SK-N-SH treated with all-trans-retinoic acid at 6 μM for 48 hours (cell line): ENCODE data around the gene CELSR2.
A peak's percentile ranks its signal among the peaks of the same experiment; 100 is the strongest.

Experiments
- ATAC-seq: fragments of 200-7000 bp; cut with Tn5 transposase; 3 replicates; pipeline ENCODE4 v1.9.1; 2020; ENCODE audit warnings: mild to moderate bottlenecking, moderate library complexity
- ARNTL ChIP-seq: fragments of 450-650 bp; formaldehyde crosslinking; IDR thresholded peaks from 2 replicates; pipeline ENCODE4 v1.5.0; 2020; ENCODE audit warnings: low read depth, mild to moderate bottlenecking, moderate library complexity, borderline replicate concordance
- BACH2 ChIP-seq: fragments of 250-450 bp; sonication (Bioruptor Pico); IDR thresholded peaks from 2 replicates; pipeline ENCODE4 v1.9.0; 2021; ENCODE audit warnings: mild to moderate bottlenecking, borderline replicate concordance
- CREB5 ChIP-seq: fragments of 250-450 bp; sonication (Bioruptor Pico); IDR thresholded peaks from 2 replicates; pipeline ENCODE4 v1.5.1; 2020; ENCODE audit warnings: low read depth, mild to moderate bottlenecking, moderate library complexity
- CSRNP3 ChIP-seq: fragments of 250-450 bp; sonication (Bioruptor Pico); IDR thresholded peaks from 2 replicates; pipeline ENCODE4 v1.5.1; 2021; ENCODE audit warnings: mild to moderate bottlenecking, moderate library complexity
- ESRRG ChIP-seq: fragments of 250-450 bp; sonication (Bioruptor Pico); IDR thresholded peaks from 2 replicates; pipeline ENCODE4 v1.6.1; 2021; ENCODE audit warnings: mild to moderate bottlenecking
- GLIS3 ChIP-seq: fragments of 250-450 bp; sonication (Bioruptor Pico); IDR thresholded peaks from 2 replicates; pipeline ENCODE4 v1.5.0; 2020; ENCODE audit warnings: mild to moderate bottlenecking, moderate library complexity
- ISL1 ChIP-seq: fragments of 250-450 bp; sonication (Bioruptor Pico); IDR thresholded peaks from 2 replicates; pipeline ENCODE4 v2.1.2; 2022; ENCODE audit warnings: mild to moderate bottlenecking, moderate library complexity
- OSR1 ChIP-seq: fragments of 250-450 bp; sonication (Bioruptor Pico); IDR thresholded peaks from 2 replicates; pipeline ENCODE4 v1.8.0; 2022; ENCODE audit warnings: moderate library complexity, mild to moderate bottlenecking, inconsistent platforms
- PATZ1 ChIP-seq: fragments of 250-450 bp; sonication (Bioruptor Pico); IDR thresholded peaks from 2 replicates; pipeline ENCODE4 v1.8.0; 2020; ENCODE audit warnings: mild to moderate bottlenecking, moderate library complexity, borderline replicate concordance
- PPARA ChIP-seq: fragments of 250-450 bp; sonication (Bioruptor Pico); IDR thresholded peaks from 2 replicates; pipeline ENCODE4 v1.5.0; 2020; ENCODE audit warnings: mild to moderate bottlenecking, borderline replicate concordance
- RARB ChIP-seq: fragments of 250-450 bp; sonication (Bioruptor Pico); IDR thresholded peaks from 2 replicates; pipeline ENCODE4 v1.8.0; 2021; ENCODE audit warnings: mild to moderate bottlenecking, moderate library complexity
- SNAI2 ChIP-seq: fragments of 250-450 bp; sonication (Bioruptor Pico); IDR thresholded peaks from 2 replicates; pipeline ENCODE4 v1.5.0; 2020; ENCODE audit warnings: mild to moderate bottlenecking, moderate library complexity
- TCF4 ChIP-seq: fragments of 250-450 bp; sonication (Bioruptor Pico); IDR thresholded peaks from 2 replicates; pipeline ENCODE4 v1.8.0; 2021; ENCODE audit warnings: mild to moderate bottlenecking, moderate library complexity, borderline replicate concordance
- TOX ChIP-seq: fragments of 250-450 bp; sonication (Bioruptor Pico); IDR thresholded peaks from 2 replicates; pipeline ENCODE4 v1.8.0; 2021; ENCODE audit warnings: mild to moderate bottlenecking, moderate library complexity, borderline replicate concordance
- TSHZ2 ChIP-seq: fragments of 250-450 bp; sonication (Bioruptor Pico); IDR thresholded peaks from 2 replicates; pipeline ENCODE4 v1.5.0; 2020; ENCODE audit warnings: mild to moderate bottlenecking, moderate library complexity
- ZFP3 ChIP-seq: fragments of 250-450 bp; sonication (Bioruptor Pico); IDR thresholded peaks from 2 replicates; pipeline ENCODE4 v1.5.0; 2020; ENCODE audit warnings: mild to moderate bottlenecking, moderate library complexity
- ZFP30 ChIP-seq: fragments of 450-650 bp; formaldehyde crosslinking; IDR thresholded peaks from 2 replicates; pipeline ENCODE4 v1.5.0; 2022; ENCODE audit warnings: mild to moderate bottlenecking, moderate library complexity
- ZNF70 ChIP-seq: fragments of 450-650 bp; formaldehyde crosslinking; IDR thresholded peaks from 2 replicates; pipeline ENCODE4 v1.5.0; 2020; ENCODE audit warnings: mild to moderate bottlenecking, moderate library complexity

CELSR2 gene

GRCh38 chr1:109252167-109252892, 3.0 kb downstream of the CELSR2 start:
- ATAC-seq = no peak
- TF ChIP-seq BACH2 (no peak), RARB (CRISPR knock-in tag) (no peak), TOX (CRISPR knock-in tag) (no peak), ESRRG (CRISPR knock-in tag) (no peak), GLIS3 (CRISPR knock-in tag) (no peak)

GRCh38 chr1:109252893-109253802, 3.8 kb downstream of the CELSR2 start:
- no peak for TF ChIP-seq GLIS3 (CRISPR knock-in tag)
- no peak for TF ChIP-seq BACH2
- no peak for TF ChIP-seq TCF4 (CRISPR knock-in tag)
- no peak for TF ChIP-seq CREB5 (CRISPR knock-in tag)
- no peak for TF ChIP-seq ARNTL (CRISPR knock-in tag)
- TF ChIP-seq ISL1 (CRISPR knock-in tag) = no peak
- TF ChIP-seq OSR1 (CRISPR knock-in tag) = no peak
- no peak for TF ChIP-seq ESRRG (CRISPR knock-in tag)
- no peak for TF ChIP-seq RARB (CRISPR knock-in tag)
- TF ChIP-seq ZNF70 (CRISPR knock-in tag) = no peak
- no peak for TF ChIP-seq PPARA (CRISPR knock-in tag)
- no peak for TF ChIP-seq SNAI2 (CRISPR knock-in tag)
- no peak; the same call in 2 of the 3 replicates for ATAC-seq

- ATAC-seq = peak; percentile 31
- TF ChIP-seq ESRRG (CRISPR knock-in tag) (no peak), PATZ1 (CRISPR knock-in tag) (no peak), CREB5 (CRISPR knock-in tag) (no peak), TSHZ2 (no peak), ZFP30 (CRISPR knock-in tag) (no peak), RARB (CRISPR knock-in tag) (no peak), SNAI2 (CRISPR knock-in tag) (no peak), PPARA (CRISPR knock-in tag) (no peak), ZFP3 (CRISPR knock-in tag) (no peak), GLIS3 (CRISPR knock-in tag) (no peak), CSRNP3 (CRISPR knock-in tag) (no peak)
Observed at GRCh38 chr1:109253803-109254620, 4.7 kb downstream of the CELSR2 start.
